ENCODE data around the gene SLC15A4. TPM values are rescaled to one million over a fixed set of nuclear protein-coding genes. Genes with fewer than 3 reads are reported as not detected.

Gene SLC15A4
- total RNA-seq, 4 donors from 2014 or later = 41.3 to 55.1 (median 43.6) TPM

DNA sequence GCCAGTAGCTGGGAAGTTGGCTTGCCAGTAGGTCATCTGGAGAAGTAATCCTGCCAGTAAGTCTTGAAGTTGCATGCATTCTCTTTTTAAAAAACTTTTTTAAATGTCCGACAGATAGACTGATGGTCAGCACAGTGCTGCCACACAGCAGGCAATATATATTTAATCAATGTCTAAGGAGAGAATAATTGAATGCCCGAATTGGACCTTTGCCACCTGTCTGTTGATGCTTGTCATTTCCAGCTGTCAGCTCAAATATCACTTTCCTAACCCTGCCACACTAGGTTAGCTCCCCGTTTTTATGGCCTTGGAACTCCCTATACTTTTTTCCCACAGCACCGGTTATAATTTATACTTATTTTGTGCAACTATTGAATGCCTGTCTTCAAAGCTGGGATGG lies 2.1 kb upstream of the SLC15A4 start:
- 62% methylated on average over 4 of the region's 4 CpGs for WGBS, 2 donors
- H3K4me3 ChIP-seq (ENCODE audit: low read depth, poor library complexity, severe bottlenecking) = no peak overlapping the region
- TF ChIP-seq, protein P1, sequence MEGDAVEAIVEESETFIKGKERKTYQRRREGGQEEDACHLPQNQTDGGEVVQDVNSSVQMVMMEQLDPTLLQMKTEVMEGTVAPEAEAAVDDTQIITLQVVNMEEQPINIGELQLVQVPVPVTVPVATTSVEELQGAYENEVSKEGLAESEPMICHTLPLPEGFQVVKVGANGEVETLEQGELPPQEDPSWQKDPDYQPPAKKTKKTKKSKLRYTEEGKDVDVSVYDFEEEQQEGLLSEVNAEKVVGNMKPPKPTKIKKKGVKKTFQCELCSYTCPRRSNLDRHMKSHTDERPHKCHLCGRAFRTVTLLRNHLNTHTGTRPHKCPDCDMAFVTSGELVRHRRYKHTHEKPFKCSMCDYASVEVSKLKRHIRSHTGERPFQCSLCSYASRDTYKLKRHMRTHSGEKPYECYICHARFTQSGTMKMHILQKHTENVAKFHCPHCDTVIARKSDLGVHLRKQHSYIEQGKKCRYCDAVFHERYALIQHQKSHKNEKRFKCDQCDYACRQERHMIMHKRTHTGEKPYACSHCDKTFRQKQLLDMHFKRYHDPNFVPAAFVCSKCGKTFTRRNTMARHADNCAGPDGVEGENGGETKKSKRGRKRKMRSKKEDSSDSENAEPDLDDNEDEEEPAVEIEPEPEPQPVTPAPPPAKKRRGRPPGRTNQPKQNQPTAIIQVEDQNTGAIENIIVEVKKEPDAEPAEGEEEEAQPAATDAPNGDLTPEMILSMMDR (IDR thresholded peaks at IDR 0.05) = no peak
- TF ChIP-seq POLR2A (IDR thresholded peaks at IDR 0.05) = no peak
- no peak for DNase-seq (ENCODE audit: low spot score in 2 of 2)
- intact Hi-C loops (cut with DNase I; ENCODE audit: low total_unique reads) = no loop called here

DNA sequence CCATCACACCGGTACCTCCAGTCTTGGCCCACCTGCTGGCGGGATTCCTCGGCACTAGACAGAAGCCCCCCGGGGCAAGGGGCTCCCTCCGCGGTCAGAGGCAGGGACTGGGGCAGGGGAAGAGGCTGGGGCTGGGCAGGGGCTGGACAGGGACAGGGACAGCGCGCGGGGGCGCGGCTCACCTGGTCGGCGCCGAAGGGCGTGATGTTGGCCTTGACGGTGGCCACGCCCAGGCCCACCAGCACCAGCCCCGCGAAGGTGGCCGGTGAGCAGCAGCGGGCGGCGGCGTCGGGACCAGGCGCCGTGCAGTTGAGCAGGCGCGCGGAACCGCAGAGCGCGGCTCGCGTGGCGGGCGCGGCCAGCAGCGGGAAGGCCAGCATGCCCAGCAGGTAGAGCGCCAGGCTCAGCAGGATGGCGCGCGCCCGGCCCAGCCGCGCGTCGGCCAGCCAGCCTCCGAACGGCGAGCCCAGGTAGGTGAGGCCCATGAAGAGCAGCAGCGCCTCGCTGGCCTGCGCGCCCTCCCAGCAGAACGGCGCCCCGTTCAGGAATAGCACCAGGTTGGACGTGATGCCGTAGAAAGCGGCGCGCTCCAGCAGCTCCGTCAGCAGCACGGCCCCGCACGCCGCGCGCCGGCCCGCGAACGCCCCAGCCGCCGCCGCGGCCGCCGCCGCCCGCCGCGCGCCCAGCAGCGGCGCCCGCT lies 392 bp downstream of the SLC15A4 start:
- TF ChIP-seq POLR2A (IDR thresholded peaks at IDR 0.05) = no peak
- TF ChIP-seq, protein P1 (IDR thresholded peaks at IDR 0.05) = no peak
- intact Hi-C loops (cut with DNase I; ENCODE audit: low total_unique reads) = no loop called here
- no peak for DNase-seq (ENCODE audit: low spot score in 2 of 2)
- WGBS, 2 donors = 1 to 2% methylated on average over 7 to 20 of the region's 88 CpGs
- peak overlapping the region; percentile 68 for H3K4me3 ChIP-seq (ENCODE audit: low read depth, poor library complexity, severe bottlenecking)

DNA sequence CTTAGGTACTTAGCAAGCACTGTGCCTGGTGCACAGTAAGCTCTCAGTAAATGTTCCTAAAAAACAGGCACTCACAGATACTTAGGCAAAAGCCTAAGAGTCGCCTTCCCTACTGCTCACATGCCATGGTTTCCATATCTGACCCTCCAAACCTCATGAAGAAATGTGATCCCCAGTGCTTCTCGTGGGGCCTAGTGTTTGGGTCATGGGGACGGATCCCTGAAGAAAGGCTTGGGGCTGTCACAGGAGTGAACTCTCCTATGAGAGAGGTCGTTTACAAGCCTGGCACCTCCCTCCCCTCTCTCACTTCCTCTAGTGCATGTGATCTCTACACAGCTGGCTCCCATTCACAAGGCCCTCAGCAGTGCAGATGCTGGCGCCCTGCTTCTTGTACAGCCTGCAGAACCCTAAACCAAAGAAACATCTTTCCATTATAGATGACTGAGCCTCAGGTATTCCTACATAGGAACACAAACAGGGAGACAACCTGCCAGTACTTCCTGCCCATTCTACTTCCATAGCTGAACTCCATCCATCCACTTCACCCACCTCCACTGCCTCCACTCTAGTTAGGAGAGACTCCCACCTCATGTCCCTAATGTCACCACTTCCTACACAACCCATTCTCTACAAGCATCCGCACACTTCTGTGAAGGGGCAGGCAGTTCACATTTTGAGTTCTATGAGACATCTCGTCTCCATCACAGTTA lies 2.9 kb downstream of the SLC15A4 start:
- DNase-seq (ENCODE audit: low spot score in 2 of 2) = peak in 1 of 2 donors; percentile 38
- no peak overlapping the region for H3K4me3 ChIP-seq (ENCODE audit: low read depth, poor library complexity, severe bottlenecking)
- WGBS, 2 donors = 65 to 72% methylated on average over 7 of the region's 7 CpGs
- TF ChIP-seq, protein P1 (IDR thresholded peaks at IDR 0.05) = no peak
- TF ChIP-seq POLR2A (IDR thresholded peaks at IDR 0.05) = no peak
- intact Hi-C loops (cut with DNase I; ENCODE audit: low total_unique reads) = no loop called here

DNA sequence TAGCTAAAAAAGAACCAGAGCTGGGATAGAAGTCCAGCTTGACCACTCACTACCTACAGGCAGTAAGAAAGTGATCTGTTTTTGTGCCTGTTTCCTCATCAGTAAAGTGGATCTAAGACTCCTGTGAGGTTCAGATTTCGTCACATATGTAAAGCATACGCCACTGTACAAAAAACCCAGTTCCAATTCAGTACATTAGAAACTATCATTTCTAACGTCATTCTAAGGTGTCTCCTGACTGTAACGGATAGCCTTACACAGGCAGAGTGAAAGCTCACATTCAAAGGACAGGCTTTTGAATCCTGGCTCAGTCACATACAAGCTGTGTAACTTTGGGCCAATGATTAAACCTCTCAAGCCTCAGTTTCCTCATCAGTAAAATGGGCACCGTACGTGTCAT lies 3.5 kb downstream of the SLC15A4 start:
- no peak for TF ChIP-seq POLR2A (IDR thresholded peaks at IDR 0.05)
- TF ChIP-seq, protein P1 (IDR thresholded peaks at IDR 0.05) = no peak
- WGBS, 2 donors = 94 to 95% methylated on average over 6 of the region's 6 CpGs
- no peak for DNase-seq (ENCODE audit: low spot score in 2 of 2)
- no peak overlapping the region for H3K4me3 ChIP-seq (ENCODE audit: low read depth, poor library complexity, severe bottlenecking)
- intact Hi-C loops (cut with DNase I; ENCODE audit: low total_unique reads) = no loop called here

DNA sequence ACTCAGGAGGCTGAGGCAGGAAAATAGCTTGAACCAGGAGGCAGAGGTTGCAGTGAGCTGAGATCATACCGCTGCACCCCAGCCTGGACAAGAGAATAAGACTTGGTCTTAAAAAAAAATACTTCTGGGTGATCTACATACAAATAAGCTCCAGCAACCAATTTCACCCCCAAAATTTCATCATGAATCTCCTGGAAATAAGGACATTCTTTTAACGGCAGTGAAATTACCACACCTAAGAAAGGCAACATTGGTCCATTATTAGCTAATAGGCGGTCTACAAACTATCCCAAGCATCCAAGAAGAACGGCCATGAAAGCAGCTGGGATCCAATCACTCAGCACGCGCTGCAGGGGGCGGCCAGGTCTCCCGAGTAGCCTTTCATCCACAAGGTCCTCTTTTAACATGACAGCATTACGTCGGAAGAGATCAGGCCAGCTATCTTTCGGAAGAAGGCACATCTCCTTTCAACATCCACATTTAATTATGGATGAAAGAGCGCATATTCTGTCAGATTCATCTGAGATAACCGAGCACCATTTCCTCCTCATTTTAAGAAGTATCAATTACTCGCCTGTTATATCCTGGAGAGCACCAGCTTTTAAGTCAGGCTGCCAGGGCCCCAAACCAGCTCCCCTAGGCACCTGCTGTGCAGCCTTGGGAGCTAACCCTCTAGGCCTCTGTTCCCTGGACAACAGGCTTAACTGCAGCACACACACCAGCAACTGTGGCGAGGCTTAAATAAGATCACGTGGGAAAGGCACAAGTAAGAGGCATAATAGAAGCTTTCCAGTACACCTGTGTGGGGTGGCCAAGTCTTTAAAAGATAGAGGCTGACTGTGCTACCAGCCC lies 4.2 kb downstream of the SLC15A4 start:
- intact Hi-C loops (cut with DNase I; ENCODE audit: low total_unique reads) = no loop called here
- no peak for DNase-seq (ENCODE audit: low spot score in 2 of 2)
- no peak overlapping the region for H3K4me3 ChIP-seq (ENCODE audit: low read depth, poor library complexity, severe bottlenecking)
- no peak for TF ChIP-seq POLR2A (IDR thresholded peaks at IDR 0.05)
- TF ChIP-seq, protein P1 (IDR thresholded peaks at IDR 0.05) = no peak
- WGBS, 2 donors = 84 to 87% methylated on average over 16 of the region's 16 CpGs
